ENCODE results near the gene ADAP2.
"Not testable (repeated sequence)": the region's sequence is repeated elsewhere in the genome, so short reads cannot be mapped to it uniquely, and the experiment has no call there.

The ADAP2 gene

DNA sequence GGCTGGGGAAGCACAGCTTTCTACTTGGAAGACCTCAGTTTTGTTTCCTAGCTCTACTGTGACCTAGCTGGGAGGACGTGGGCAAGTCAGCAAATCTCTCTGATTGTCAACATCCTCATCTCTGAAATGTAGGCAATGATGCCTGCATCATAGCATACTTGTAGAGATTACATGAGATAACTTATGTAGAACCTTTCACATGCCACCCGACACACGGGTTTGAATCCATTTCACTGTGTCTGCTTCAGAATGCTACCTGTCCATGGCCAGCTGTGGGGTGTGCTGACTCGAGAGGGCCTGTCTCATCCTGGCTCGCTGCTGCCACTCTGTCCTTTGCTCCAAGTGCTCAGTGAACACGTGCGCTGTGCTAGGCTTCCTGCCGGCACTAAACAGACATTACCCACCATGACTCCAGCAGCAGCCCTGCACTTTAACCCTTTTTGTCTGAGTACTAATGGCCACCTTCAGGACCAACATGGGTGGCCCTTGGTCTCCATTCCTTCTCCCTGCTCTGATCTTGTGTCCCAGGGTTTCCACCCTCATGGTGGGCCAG is 7.4 kb downstream of the ADAP2 start:
- no peak overlapping the region for H3K4me3 ChIP-seq (ENCODE audit: control insufficient read depth, low read depth, low read length)
- TF ChIP-seq, protein P1, sequence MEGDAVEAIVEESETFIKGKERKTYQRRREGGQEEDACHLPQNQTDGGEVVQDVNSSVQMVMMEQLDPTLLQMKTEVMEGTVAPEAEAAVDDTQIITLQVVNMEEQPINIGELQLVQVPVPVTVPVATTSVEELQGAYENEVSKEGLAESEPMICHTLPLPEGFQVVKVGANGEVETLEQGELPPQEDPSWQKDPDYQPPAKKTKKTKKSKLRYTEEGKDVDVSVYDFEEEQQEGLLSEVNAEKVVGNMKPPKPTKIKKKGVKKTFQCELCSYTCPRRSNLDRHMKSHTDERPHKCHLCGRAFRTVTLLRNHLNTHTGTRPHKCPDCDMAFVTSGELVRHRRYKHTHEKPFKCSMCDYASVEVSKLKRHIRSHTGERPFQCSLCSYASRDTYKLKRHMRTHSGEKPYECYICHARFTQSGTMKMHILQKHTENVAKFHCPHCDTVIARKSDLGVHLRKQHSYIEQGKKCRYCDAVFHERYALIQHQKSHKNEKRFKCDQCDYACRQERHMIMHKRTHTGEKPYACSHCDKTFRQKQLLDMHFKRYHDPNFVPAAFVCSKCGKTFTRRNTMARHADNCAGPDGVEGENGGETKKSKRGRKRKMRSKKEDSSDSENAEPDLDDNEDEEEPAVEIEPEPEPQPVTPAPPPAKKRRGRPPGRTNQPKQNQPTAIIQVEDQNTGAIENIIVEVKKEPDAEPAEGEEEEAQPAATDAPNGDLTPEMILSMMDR (IDR thresholded peaks at IDR 0.05; ENCODE audit: control insufficient read depth, insufficient read depth, low read depth, low read length, missing control alignments): no peak
- DNase-seq (ENCODE audit: low read depth): no peak

DNA sequence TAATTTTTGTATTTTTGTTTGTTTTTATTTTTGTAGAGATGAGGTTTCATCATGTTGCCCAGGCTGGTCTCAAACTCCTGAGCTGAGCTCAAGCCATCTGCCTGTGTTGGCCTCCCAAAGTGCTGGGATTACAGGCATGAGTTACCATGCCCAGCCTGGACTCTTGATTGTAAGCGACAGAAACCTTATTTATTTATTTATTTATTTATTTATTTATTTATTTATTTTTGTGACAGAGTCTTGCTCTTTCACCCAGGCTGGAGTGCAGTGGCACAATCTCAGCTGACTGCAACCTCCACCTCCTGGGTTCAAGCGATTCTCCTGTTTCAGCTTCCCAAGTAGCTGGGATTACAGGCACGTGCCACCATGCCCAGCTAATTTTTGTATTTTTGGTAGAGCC is 8.1 kb downstream of the ADAP2 start:
- H3K4me3 ChIP-seq (ENCODE audit: control insufficient read depth, low read depth, low read length); DNase-seq (ENCODE audit: low read depth): not testable (repeated sequence)

DNA sequence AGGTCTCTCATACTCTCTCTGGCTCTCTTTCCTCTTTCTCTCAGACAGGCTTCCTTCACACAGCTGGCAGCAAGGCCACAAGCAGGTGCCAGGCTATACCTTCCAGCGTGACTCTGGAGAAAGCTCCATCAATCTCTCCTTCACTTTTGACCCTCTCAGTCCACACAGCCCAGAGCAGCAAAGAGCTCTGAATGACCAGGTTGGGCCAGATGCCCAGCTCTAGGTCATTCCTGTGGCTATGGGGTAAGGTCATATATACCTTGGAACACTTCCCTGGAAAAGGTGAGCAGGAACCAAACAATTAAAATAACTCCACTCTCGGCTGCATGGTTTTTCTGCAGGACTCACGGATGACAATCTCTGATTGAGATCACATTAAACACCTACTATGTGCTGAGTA is 8.8 kb downstream of the ADAP2 start:
- H3K4me3 ChIP-seq (ENCODE audit: control insufficient read depth, low read depth, low read length): no peak overlapping the region
- TF ChIP-seq, protein P1 (IDR thresholded peaks at IDR 0.05; ENCODE audit: control insufficient read depth, insufficient read depth, low read depth, low read length, missing control alignments): no peak
- DNase-seq (ENCODE audit: low read depth): no peak

DNA sequence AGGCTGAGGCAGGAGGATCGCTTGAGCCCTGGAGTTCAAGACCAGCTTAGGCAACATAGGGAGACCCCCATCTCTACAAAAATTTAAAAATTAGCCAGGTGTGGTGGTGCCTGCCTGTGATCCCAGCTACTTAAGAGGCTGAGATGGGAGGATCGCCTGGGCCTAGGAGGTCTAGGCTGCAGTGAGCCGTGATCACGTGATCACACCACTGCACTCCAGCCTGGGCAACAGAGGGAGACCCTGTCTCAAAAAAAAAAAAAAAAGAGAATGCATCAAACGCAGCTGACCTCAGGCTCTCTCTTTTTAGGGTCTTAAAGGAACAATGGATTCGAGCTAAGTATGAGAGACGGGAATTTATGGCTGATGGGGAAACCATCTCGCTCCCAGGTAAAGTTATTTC is 9.8 kb downstream of the ADAP2 start:
- not testable (repeated sequence) for DNase-seq (ENCODE audit: low read depth); H3K4me3 ChIP-seq (ENCODE audit: control insufficient read depth, low read depth, low read length)

DNA sequence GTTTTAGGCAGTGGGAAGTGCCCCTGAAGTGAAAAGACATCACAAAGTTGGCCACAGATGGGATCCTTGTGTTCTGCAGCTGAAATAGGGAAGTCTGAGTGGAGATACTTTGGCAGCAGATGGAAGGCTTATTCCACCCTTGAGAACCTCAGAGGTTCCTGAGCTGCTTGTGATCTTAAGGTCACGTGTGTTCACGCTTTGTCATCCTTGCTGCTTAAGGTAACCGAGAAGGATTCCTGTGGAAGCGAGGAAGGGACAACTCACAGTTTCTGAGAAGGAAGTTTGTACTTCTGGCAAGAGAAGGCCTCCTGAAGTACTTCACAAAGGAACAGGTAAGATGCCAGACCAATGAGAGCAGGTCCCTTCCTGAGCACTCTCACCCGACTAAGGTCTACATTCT is 12.2 kb downstream of the ADAP2 start:
- no peak overlapping the region for H3K4me3 ChIP-seq (ENCODE audit: control insufficient read depth, low read depth, low read length)
- TF ChIP-seq, protein P1 (IDR thresholded peaks at IDR 0.05; ENCODE audit: control insufficient read depth, insufficient read depth, low read depth, low read length, missing control alignments): no peak
- DNase-seq (ENCODE audit: low read depth): no peak

DNA sequence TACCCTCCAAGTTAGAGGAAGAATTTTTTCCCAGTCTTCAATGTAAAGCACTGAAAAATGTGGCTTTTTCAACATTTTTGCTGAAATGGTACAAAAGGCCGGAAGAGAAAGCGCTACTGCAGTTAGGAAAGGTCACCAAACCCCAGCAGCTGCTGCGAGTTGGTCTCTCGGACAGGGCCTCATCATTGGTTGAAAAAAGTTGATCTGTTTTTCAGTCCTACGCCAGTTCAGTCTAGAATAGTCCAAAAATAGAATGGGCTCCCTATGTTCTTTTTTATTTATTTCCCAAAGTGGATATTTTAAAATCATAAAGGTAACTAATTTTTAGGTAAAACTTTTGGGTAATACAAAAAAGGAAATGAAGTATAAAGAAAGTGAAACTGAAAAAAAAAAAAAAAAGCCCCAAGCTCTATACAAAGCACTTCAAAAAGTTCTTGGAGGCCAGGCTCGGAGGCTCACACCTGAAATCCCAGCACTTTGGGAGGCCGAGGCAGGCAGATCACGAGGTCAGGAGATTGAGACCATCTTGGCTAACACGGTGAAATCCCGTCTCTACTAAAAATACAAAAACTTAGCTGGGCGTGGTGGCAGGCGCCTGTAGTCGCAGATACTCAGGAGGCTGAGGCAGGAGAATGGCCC is 17.4 kb downstream of the ADAP2 start:
- TF ChIP-seq, protein P1 (IDR thresholded peaks at IDR 0.05; ENCODE audit: control insufficient read depth, insufficient read depth, low read depth, low read length, missing control alignments): no peak
- H3K4me3 ChIP-seq (ENCODE audit: control insufficient read depth, low read depth, low read length): no peak overlapping the region
- DNase-seq (ENCODE audit: low read depth): no peak

DNA sequence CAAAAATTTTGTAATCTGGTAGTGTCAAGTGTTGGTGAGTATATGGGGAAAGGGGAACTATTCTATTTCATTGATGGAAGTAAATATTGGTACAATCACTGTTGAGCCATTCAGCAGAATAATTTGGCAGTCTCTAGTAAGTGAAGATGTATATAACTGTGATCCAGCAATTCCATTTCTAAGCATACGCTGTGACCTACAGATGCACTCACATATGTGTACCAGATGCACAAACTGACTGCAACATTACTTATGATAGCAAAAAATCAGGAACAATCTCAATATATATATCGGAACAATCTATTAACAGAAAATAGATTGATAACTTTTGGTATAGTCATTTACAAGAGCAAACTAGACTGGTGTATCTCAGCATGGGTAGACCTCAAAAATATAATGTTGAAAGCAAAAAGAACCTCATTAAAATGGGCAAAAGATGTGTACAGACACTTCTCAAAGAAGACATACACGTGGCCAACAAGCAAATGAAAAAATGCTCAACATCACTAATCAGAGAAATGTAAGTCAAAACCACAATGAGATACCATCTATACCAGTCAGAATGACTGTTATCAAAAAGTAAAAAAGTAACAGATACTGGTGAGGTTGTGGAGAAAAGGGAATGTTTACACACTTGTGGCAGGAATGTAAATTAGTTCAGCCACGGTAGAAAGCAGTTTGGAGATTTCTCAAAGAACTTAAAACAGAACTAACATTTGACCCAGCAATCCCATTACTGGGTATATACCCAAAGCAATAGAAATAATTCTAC is 20.7 kb downstream of the ADAP2 start:
- DNase-seq (ENCODE audit: low read depth): no peak
- TF ChIP-seq, protein P1 (IDR thresholded peaks at IDR 0.05; ENCODE audit: control insufficient read depth, insufficient read depth, low read depth, low read length, missing control alignments): no peak
- no peak overlapping the region for H3K4me3 ChIP-seq (ENCODE audit: control insufficient read depth, low read depth, low read length)

Data from AG09309 (cell line).